ENCODE results near the gene POLR1A. TPM values are rescaled to one million over a fixed set of nuclear protein-coding genes. Genes with fewer than 3 reads are reported as not detected.
"Not testable (repeated sequence)": the region's sequence is repeated elsewhere in the genome, so short reads cannot be mapped to it uniquely, and the experiment has no call there.

The POLR1A gene
- total and polyA plus RNA-seq, 2 of the 13 experiments (the other 11 are each of a cell fraction or from before 2014, with no cell fraction given) = 7.2 to 39.9 TPM

GRCh38 chr2:85992611-85993010 lies 113.1 kb downstream of the POLR1A start (continued):
- TF ChIP-seq ATF2 (CRISPR knock-in tag; IDR thresholded peaks at IDR 0.05) = no peak

GRCh38 chr2:85992053-85992452 lies 113.6 kb downstream of the POLR1A start:
- H2AFZ ChIP-seq (ENCODE audit: low read length); H3K79me2 ChIP-seq (ENCODE audit: insufficient read depth, low read length); FAIRE-seq; H3K27ac ChIP-seq (ENCODE audit: extremely low read length, insufficient read depth, low read length); H3K9me3 ChIP-seq (ENCODE audit: low read length); H3K36me3 ChIP-seq (replicated peaks in 1 of 2; ENCODE audit: control insufficient read depth in 1 of 2, insufficient read depth in 2 of 2, low read length in 2 of 2); ATAC-seq; CTCF ChIA-PET (ENCODE audit: low intra/inter-chr PET ratio, low total read pairs); H3K4me2 ChIP-seq (ENCODE audit: low read depth, low read length); POLR2A ChIA-PET; H3K27me3 ChIP-seq (ENCODE audit: control insufficient read depth in 1 of 2, insufficient read depth in 2 of 2, low read length in 2 of 2); DNase-seq (ENCODE audit: low spot score); H3K4me1 ChIP-seq (ENCODE audit: insufficient read depth, low read length); H4K20me1 ChIP-seq (ENCODE audit: insufficient read depth, low read length); BruUV-seq (replicated peaks); H3K4me3 ChIP-seq (replicated peaks in 1 of 3; ENCODE audit: insufficient read depth in 1 of 3, low read depth in 2 of 3, low read length in 3 of 3); intact Hi-C loops (cut with micrococcal nuclease; ENCODE audit: unreplicated experiment); H3K9ac ChIP-seq (ENCODE audit: insufficient read depth, low read depth, low read length); in situ Hi-C loops (cut with HindIII; ENCODE audit: extremely low pct_ligation_motif_present, low pct_unique_long_range_greater_than_20kb): not testable (repeated sequence)
- 60% methylated on average over 9 of the region's 9 CpGs for WGBS (ENCODE audit: low lambda C conversion rate)

- Histone ChIP-seq H3K4me3 (replicated peaks in 1 of 3; ENCODE audit: insufficient read depth in 1 of 3, low read depth in 2 of 3, low read length in 3 of 3) (no peak overlapping the region), H3K4me2 (ENCODE audit: low read depth, low read length) (no peak overlapping the region), H3K9me3 (ENCODE audit: low read length) (no peaks in the 10 kb centered on the region), H2AFZ (ENCODE audit: low read length) (no peak overlapping the region), H3K4me1 (ENCODE audit: insufficient read depth, low read length) (no peaks in the 10 kb centered on the region), H4K20me1 (ENCODE audit: insufficient read depth, low read length) (no peaks in the 10 kb centered on the region), H3K36me3 (replicated peaks in 1 of 2; ENCODE audit: control insufficient read depth in 1 of 2, insufficient read depth in 2 of 2, low read length in 2 of 2) (no peaks in the 10 kb centered on the region), H3K27ac (ENCODE audit: extremely low read length, insufficient read depth, low read length) (no peak overlapping the region), H3K9ac (ENCODE audit: insufficient read depth, low read depth, low read length) (no peak overlapping the region), H3K79me2 (ENCODE audit: insufficient read depth, low read length) (no peaks in the 10 kb centered on the region), H3K27me3 (ENCODE audit: control insufficient read depth in 1 of 2, insufficient read depth in 2 of 2, low read length in 2 of 2) (peaks cover 0 to 13% of the 10 kb centered on the region in 2 experiments; a peak in 3 of 5 replicates)
- POLR2A ChIA-PET = no interaction called here
- TF ChIP-seq ZNF816 (CRISPR knock-in tag; IDR thresholded peaks at IDR 0.05; ENCODE audit: borderline replicate concordance) (no peak), MTF1 (CRISPR knock-in tag; IDR thresholded peaks at IDR 0.05) (no peak), ZNF572 (CRISPR knock-in tag; IDR thresholded peaks at IDR 0.05) (no peak), ELF3 (CRISPR knock-in tag; IDR thresholded peaks at IDR 0.05) (no peak)
- TF ChIP-seq, protein P1, sequence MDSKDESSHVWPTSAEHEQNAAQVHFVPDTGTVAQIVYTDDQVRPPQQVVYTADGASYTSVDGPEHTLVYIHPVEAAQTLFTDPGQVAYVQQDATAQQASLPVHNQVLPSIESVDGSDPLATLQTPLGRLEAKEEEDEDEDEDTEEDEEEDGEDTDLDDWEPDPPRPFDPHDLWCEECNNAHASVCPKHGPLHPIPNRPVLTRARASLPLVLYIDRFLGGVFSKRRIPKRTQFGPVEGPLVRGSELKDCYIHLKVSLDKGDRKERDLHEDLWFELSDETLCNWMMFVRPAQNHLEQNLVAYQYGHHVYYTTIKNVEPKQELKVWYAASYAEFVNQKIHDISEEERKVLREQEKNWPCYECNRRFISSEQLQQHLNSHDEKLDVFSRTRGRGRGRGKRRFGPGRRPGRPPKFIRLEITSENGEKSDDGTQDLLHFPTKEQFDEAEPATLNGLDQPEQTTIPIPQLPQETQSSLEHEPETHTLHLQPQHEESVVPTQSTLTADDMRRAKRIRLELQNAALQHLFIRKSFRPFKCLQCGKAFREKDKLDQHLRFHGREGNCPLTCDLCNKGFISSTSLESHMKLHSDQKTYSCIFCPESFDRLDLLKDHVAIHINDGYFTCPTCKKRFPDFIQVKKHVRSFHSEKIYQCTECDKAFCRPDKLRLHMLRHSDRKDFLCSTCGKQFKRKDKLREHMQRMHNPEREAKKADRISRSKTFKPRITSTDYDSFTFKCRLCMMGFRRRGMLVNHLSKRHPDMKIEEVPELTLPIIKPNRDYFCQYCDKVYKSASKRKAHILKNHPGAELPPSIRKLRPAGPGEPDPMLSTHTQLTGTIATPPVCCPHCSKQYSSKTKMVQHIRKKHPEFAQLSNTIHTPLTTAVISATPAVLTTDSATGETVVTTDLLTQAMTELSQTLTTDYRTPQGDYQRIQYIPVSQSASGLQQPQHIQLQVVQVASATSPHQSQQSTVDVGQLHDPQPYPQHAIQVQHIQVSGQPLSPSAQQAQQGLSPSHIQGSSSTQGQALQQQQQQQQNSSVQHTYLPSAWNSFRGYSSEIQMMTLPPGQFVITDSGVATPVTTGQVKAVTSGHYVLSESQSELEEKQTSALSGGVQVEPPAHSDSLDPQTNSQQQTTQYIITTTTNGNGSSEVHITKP (CRISPR knock-in tag; IDR thresholded peaks at IDR 0.05; ENCODE audit: low read depth) = no peak
- CTCF ChIA-PET (ENCODE audit: low intra/inter-chr PET ratio, low total read pairs) = no interaction called here
- BruUV-seq (replicated peaks) = no TSS peak
- intact Hi-C loops (cut with micrococcal nuclease; ENCODE audit: unreplicated experiment) (no loop called here), in situ Hi-C loops (cut with HindIII; ENCODE audit: extremely low pct_ligation_motif_present, low pct_unique_long_range_greater_than_20kb) (no loop called here)
- WGBS (ENCODE audit: low lambda C conversion rate) = 36% methylated on average over 8 of the region's 8 CpGs
- DNase-seq (ENCODE audit: low spot score) (no peak), FAIRE-seq (no peak), ATAC-seq (no peak)
These were observed 115.6 kb downstream of the POLR1A start for GRCh38 chr2:85990084-85990483.
